ENCODE measurements around the gene HLA-DRB5.
"Not testable (repeated sequence)": the region's sequence is repeated elsewhere in the genome, so short reads cannot be mapped to it uniquely, and the experiment has no call there.

DNA sequence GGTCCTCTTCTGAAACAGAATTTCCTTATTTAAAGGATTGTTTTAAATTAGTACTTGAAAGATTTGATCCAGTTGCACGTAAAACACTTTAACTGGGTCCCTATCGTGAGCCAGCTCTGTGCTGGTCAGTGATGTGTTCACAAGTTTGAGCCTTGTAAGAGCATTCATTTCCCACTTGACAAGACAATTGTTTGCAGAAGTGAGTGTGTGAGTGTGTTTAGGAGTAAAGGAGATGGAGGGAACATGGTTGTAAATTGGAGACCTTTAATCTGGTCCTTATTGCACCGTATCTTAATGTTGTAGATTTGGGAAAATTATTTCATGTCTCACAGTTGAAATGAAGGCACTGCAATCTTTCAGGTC, 325 bp upstream of the HLA-DRB5 start:
- TF ChIP-seq, protein P1, sequence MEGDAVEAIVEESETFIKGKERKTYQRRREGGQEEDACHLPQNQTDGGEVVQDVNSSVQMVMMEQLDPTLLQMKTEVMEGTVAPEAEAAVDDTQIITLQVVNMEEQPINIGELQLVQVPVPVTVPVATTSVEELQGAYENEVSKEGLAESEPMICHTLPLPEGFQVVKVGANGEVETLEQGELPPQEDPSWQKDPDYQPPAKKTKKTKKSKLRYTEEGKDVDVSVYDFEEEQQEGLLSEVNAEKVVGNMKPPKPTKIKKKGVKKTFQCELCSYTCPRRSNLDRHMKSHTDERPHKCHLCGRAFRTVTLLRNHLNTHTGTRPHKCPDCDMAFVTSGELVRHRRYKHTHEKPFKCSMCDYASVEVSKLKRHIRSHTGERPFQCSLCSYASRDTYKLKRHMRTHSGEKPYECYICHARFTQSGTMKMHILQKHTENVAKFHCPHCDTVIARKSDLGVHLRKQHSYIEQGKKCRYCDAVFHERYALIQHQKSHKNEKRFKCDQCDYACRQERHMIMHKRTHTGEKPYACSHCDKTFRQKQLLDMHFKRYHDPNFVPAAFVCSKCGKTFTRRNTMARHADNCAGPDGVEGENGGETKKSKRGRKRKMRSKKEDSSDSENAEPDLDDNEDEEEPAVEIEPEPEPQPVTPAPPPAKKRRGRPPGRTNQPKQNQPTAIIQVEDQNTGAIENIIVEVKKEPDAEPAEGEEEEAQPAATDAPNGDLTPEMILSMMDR (IDR thresholded peaks at IDR 0.05; ENCODE audit: low read depth, low read length): not testable (repeated sequence)
- not testable (repeated sequence) for TF ChIP-seq POLR2A (IDR thresholded peaks at IDR 0.05; ENCODE audit: extremely low read depth, insufficient read length)
